ENCODE results near the gene HSPB7.

DNA sequence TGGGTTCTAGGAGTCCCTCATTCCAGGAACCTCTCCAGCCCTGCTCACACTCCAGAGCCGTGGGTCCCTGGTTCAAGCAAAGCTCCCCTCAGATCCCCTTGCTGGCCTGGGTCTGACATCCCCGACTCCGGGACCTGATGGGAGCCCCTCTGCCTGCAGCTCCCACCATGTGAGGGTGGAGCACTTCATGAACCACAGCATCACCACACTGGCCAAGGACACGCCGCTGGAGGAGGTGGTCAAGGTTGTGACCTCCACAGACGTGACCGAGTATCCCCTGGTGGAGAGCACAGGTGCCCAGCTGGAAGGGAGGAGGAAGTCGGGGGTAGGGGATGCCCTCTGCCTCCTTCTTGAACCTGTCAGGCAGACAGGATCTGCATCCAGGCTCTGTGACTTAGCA, 13.7 kb upstream of the HSPB7 start:
- TF ChIP-seq, protein P1, sequence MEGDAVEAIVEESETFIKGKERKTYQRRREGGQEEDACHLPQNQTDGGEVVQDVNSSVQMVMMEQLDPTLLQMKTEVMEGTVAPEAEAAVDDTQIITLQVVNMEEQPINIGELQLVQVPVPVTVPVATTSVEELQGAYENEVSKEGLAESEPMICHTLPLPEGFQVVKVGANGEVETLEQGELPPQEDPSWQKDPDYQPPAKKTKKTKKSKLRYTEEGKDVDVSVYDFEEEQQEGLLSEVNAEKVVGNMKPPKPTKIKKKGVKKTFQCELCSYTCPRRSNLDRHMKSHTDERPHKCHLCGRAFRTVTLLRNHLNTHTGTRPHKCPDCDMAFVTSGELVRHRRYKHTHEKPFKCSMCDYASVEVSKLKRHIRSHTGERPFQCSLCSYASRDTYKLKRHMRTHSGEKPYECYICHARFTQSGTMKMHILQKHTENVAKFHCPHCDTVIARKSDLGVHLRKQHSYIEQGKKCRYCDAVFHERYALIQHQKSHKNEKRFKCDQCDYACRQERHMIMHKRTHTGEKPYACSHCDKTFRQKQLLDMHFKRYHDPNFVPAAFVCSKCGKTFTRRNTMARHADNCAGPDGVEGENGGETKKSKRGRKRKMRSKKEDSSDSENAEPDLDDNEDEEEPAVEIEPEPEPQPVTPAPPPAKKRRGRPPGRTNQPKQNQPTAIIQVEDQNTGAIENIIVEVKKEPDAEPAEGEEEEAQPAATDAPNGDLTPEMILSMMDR (conservative IDR thresholded peaks at IDR 0.05) = no peak
- TF ChIP-seq ZFX (IDR thresholded peaks at IDR 0.05) = no peak

Data from C4-2B (cell line).